Stimulated activated CD8-positive, alpha-beta memory T cell treated with anti-CD3 and anti-CD28 coated beads, Interleukin-7, amount 100 ng/mL, for 4 hours (primary cell): ENCODE measurements around the gene TRABD.

ENCODE experiments used
- DNase-seq, 2 donors: peaks; one replicate each; pipeline ENCODE4 v3.0.0-alpha.2; 2020; ENCODE audit warnings: low read depth in 2 of 2

Gene TRABD

GRCh38 chr22:50173983-50174355 lies 11.7 kb upstream of the TRABD start:
- no peak for DNase-seq

DNA sequence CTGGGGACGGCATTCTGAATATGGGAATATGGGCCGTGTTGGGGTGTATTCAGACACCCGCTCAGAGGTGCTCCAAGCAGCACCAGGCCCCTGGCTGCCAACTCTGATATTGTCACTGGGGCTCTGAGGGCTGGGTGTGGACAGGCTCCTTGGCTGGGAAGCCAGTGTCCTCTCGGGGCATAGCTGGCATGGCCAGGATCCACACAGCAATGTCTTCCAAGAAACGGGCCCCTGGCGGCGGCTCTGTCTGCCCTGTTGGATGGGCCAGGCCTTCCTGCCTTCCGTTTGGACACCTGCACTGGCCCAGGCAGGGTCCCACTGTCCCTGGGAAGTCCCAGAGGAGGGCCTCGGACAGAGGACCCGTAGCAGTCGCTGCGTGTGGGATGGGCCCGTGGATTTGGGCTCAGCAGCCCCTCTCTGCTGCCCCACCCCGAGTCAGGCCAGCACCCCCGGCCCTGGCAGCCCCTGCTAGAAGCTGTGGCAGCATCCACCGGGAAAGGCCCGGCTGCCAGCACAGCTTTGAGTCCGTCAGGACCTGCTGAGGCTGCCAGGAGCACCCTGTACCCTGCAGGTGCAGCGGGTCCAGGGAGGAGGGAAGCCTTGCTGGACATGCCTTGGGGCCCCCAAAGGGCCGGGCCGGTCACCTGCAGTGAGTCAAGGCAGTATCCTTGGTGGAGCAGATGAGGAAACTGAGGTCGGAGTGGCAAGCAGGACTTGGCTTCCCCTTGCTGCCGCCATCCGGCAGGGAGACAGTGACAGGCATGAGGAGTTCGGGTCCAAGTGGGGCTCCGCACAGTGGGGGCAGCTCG lies 11.1 kb upstream of the TRABD start:
- no peak for DNase-seq

GRCh38 chr22:50175191-50175461 lies 10.6 kb upstream of the TRABD start:
- no peak for DNase-seq

- no peak for DNase-seq
Observed at GRCh38 chr22:50175921-50176849, 9.5 kb upstream of the TRABD start.

DNA sequence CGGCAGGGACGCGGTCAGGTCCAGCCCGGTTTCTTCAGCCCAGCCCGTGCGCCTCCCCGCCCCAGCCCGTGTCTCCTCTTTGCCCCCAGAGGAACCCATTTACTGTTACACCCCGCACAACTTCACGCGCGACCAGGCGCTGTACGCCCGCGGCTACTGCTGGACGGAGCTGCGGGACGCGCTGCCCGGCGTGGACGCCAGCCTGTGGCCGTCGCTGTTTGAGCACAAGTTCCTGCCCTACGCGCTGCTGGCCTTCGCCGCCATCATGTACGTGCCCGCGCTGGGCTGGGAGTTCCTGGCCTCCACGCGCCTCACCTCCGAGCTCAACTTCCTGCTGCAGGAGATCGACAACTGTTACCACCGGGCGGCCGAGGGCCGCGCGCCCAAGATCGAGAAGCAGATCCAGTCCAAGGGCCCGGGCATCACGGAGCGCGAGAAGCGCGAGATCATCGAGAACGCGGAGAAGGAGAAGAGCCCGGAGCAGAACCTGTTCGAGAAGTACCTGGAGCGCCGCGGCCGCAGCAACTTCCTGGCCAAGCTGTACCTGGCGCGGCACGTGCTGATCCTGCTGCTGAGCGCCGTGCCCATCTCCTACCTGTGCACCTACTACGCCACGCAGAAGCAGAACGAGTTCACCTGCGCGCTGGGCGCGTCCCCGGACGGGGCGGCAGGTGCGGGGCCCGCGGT lies 8.7 kb upstream of the TRABD start:
- DNase-seq, result no peak

DNA sequence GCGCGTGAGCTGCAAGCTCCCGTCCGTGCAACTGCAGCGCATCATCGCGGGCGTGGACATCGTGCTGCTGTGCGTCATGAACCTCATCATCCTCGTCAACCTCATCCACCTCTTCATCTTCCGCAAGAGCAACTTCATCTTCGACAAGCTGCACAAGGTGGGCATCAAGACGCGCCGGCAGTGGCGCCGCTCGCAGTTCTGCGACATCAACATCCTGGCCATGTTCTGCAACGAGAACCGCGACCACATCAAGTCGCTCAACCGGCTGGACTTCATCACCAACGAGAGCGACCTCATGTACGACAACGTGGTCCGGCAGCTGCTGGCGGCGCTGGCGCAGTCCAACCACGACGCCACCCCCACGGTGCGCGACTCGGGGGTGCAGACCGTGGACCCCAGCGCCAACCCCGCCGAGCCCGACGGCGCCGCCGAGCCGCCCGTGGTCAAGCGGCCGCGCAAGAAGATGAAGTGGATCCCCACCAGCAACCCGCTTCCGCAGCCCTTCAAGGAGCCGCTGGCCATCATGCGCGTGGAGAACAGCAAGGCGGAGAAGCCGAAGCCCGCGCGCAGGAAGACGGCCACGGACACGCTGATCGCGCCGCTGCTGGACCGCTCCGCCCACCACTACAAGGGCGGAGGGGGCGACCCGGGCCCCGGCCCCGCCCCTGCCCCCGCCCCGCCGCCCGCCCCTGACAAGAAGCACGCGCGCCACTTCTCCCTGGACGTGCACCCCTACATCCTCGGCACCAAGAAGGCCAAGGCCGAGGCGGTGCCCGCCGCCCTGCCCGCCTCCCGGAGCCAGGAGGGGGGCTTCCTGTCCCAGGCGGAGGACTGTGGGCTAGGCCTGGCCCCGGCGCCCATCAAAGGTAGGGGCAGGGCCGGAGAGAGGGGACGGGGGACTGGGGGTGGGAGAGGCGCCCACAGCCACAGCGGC lies 7.9 kb upstream of the TRABD start:
- DNase-seq, result no peak

DNA sequence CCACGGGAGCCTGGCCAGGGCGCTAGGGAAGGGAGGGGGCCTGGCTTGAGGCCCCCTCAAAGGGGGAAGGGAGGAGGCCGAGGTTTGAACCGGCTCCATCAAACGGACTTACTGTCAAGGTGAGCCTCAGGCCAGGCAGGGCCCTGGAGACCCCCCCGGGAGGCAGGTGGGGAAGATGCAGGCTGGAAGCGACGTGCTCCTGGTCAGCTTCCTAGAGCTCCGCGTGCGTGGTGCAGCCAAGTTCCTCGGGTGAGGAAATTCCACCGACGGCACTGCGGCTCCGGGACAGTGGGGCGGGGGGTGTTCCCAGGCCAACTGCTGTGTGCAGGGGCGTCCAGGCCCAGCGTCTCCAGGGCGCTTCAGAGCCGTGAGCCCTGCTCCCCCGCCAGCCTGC lies 7.2 kb upstream of the TRABD start:
- DNase-seq, result no peak

GRCh38 chr22:50178871-50179869 lies 6.5 kb upstream of the TRABD start:
- no peak for DNase-seq

DNA sequence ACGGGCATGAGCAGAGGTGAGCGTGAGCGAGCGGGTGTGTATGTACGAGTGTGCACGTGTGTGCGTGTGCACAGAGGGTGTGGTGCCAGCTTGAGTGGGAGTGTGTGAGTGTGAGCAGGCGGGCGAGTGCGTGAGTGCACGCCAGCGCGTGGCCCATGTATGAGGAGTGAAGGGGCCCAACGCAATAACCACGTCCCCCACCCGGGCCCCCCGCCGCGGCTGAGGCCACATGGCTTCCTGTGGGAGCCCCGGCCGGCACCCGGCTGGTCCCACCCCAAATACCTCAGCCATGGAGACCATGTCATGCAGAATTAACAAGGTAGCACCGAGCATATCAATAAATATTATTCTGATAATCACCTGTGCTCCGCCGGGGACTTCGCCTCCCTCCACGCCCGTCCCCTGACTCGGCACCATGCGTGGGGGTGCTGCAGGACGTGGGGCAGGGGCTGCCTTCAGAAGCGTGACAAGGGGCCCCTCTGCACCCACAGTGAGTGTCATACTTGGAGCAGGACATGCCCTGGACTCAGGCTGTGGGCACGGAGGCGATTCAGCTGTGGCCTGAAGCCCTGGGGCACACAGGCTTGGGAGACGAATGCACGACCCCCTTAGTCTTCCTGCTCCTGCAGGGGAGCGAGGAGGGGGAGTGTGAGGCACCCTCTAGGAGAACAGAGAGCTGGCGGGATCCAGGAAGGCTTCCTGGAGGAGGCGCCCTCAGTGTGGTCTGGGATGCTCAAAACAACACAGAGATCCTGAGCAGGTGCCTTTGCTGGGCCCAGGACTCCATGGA lies 5.6 kb upstream of the TRABD start:
- DNase-seq, result no peak

DNA sequence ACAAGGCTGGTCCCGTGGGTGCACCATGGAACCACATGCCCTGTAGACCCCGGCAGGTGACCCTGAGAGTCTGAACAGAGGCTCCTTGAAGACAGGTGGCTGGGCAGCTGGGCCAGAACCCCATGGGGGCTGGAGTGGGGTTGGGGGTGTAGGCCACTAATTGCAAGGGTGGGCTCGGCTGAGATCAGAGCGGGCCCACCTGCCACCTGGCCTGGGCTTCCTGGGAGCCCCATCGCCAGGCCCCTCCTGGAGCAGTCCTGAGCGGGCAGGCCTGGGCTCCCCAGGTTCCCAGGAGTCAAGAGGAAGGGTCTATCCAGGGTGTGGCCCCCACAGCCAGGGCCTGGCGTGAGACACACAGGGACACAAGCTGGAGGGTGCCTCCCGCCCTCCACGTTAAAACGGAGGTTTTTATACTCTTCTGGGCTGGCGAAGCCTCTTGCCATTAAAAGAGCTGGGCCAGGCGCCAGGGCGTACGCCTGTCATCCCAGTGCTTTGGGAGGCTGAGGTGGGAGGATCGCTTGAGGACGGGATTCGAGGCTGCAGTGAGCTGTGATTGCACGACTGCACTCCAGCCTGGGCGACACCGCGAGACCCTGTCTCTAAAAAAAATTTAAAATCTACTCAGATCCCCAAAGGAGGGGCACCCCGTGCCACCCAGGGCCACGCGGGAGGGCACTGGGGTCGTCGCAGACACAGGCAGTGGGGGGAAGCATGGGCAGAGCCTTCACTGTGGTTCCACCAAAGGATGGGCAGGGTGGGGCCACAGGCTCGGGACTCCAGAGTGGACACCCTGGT lies 4.8 kb upstream of the TRABD start:
- no peak for DNase-seq

- DNase-seq, result no peak
Observed at GRCh38 chr22:50182176-50183081, 3.3 kb upstream of the TRABD start.

DNA sequence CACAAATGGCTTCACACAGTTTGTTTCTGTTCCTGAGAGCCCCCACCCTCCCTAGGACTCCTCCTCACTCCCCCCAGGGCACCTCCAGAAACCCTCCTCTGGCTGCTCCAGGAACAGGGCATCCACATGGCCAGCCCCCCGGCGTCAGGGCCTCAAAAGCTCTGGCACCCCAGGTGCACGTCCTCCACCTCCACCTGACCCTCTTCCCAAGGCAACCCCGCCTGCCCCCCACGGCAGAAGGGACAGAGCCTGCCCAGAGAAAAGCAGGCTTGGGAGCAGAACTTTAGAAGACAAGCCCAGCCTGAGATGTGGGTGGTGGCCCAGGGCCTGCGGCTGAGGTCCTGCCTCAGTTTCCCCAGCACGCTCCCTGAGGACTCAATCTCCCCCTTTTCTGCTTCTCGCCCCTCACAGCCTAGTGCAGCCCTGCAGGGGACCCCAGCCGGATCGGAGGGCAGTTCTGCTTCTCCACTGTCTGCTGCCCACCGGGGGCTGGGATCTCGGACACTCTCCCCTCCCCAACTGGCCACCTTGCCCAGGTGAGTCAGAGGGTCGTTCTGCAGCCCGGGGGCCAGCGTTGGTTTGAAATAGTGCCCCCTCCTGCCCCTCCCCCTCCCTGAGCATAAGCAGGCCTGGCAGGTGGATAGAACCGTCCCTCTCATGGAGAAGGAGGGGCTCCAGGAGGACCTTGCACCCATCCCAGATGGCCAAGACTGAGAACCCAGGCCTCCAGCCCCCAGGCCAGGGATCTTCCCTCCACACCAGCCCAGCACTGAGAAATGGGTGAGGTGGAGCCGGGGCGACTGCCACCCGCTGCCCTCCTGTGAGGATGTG lies 2.4 kb upstream of the TRABD start:
- no peak for DNase-seq

GRCh38 chr22:50184004-50184901 lies 1.5 kb upstream of the TRABD start:
- DNase-seq, result no peak

DNA sequence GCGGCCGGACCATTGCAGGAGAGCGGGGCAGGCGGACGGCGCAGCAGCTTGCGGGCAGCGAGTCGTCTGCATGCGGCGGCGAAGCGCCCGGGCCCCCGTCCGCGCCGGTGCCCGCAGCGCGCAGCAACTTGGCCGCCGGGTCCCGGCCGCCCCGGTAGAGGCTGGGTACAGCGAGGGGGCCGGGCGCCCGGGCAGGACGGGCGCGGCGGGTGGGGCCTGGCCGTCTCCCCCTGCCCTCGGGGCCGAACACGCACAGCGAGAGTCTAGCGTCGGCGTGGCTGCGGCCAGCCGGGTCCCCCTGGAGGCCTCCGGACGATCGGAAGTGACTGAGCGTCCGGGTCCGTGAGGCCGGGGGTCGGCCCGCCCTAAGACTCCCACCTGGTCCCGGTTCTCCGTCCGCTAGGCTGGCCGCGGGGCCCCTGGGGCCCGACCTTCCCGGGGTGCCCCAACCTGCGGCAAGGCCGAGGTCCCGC lies 775 bp upstream of the TRABD start:
- DNase-seq, result no peak

GRCh38 chr22:50186181-50186714 lies 535 bp downstream of the TRABD start:
- no peak for DNase-seq
